ENCODE measurements around the gene SH3PXD2A.

Gene SH3PXD2A

DNA sequence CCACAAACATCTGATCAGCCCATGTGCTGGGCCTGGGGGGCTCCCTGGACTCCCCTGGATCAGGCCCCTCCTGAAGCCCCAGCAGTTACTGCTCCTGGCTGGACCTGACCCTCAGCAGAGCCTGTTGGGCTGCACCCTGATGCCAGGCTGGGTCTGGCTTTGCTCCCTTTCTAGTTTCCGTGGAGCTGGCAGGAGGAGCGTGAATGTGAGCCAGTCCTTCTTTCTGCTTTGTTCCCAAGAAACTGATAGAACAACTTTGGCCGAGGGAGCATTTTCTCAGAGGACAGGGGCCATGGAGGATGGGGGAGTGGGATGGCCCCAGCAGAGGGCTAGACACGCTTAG lies 233.6 kb downstream of the SH3PXD2A start:
- DNase-seq (ENCODE audit: insufficient read length) = no peak
- no peak for FAIRE-seq
- no peak for TF ChIP-seq TAF1 (IDR thresholded peaks at IDR 0.05; ENCODE audit: borderline replicate concordance, low read depth, low read length)
- TF ChIP-seq POLR2A (IDR thresholded peaks at IDR 0.05; ENCODE audit: low read depth, low read length) = no peak
- TF ChIP-seq POLR2AphosphoS5 (IDR thresholded peaks at IDR 0.05; ENCODE audit: low read depth, low read length) = no peak

GRCh38 chr10:103620891-103621782 lies 234.2 kb downstream of the SH3PXD2A start:
- FAIRE-seq (no peak), DNase-seq (ENCODE audit: insufficient read length) (no peak)
- no peak for TF ChIP-seq TAF1 (IDR thresholded peaks at IDR 0.05; ENCODE audit: borderline replicate concordance, low read depth, low read length)
- TF ChIP-seq POLR2A (IDR thresholded peaks at IDR 0.05; ENCODE audit: low read depth, low read length) = no peak
- no peak for TF ChIP-seq POLR2AphosphoS5 (IDR thresholded peaks at IDR 0.05; ENCODE audit: low read depth, low read length)

DNA sequence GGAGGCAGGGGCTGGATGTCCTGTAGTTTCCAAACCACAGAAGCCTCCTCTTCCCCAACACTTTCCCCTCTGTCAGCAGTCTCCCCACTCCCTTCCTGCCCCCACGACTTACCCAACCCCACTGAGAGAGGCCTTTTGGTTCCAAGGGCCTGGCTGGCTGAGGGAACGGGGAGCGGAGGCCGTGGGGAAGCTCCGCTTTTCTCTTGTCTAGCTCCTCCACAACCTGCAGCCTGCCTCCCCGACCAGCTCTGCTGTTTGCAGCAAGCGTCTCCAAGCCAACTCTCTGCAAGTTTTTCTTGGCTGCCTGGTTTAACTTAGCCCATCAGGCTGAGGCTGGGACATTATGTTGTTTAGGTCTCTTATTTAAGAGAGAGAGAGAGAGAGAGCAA lies 235.0 kb downstream of the SH3PXD2A start:
- DNase-seq (ENCODE audit: insufficient read length) (no peak), FAIRE-seq (no peak)
- TF ChIP-seq TAF1 (IDR thresholded peaks at IDR 0.05; ENCODE audit: borderline replicate concordance, low read depth, low read length) = no peak
- TF ChIP-seq POLR2A (IDR thresholded peaks at IDR 0.05; ENCODE audit: low read depth, low read length) = no peak
- TF ChIP-seq POLR2AphosphoS5 (IDR thresholded peaks at IDR 0.05; ENCODE audit: low read depth, low read length) = no peak

DNA sequence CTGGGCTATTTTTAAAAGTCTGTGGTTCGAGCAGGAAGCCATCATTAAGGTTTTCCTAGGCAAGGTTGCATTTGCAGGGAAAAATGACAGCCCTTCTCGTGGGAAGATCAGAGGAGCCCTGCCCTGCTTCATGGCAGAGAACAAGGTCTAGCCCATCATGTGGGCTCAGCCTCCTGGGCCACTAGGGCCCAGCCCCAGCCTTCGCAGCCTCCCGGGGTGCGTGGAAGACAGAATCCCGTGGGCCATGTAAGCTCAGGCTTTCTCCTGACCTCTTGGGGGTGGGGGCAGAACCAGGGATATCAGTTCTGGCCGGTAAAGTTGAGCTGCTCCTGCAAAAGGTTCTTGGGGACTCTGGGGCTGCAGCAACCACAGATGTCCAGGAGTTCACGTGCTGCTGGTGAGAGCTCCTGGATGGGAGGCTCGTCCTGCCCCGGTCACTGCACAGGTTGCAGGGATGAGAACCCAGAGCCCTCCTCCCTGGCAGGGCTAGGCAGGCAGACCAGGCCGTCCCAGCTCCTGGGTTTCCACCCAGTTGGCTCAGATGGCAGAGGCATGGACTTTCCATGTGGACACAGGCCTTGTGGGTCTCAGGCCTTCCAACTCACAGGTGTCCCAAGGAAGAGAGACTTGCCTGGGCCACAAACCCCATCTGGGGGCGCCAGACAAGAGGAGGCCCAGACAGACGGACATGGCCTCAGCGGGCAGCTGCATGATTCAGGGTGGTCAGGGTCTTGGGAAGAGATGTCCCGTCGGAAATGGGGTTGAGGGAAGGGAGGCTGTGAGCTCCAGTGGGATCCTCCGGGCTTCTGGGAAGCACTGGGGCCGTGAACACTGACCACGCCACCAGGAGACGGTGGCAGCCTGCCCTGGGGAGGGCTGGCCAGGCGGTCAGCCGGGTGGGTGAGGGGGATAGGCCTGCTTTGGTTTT lies 235.7 kb downstream of the SH3PXD2A start:
- no peak for TF ChIP-seq POLR2A (IDR thresholded peaks at IDR 0.05; ENCODE audit: low read depth, low read length)
- TF ChIP-seq TAF1 (IDR thresholded peaks at IDR 0.05; ENCODE audit: borderline replicate concordance, low read depth, low read length) = no peak
- FAIRE-seq = no peak
- no peak for DNase-seq (ENCODE audit: insufficient read length)

DNA sequence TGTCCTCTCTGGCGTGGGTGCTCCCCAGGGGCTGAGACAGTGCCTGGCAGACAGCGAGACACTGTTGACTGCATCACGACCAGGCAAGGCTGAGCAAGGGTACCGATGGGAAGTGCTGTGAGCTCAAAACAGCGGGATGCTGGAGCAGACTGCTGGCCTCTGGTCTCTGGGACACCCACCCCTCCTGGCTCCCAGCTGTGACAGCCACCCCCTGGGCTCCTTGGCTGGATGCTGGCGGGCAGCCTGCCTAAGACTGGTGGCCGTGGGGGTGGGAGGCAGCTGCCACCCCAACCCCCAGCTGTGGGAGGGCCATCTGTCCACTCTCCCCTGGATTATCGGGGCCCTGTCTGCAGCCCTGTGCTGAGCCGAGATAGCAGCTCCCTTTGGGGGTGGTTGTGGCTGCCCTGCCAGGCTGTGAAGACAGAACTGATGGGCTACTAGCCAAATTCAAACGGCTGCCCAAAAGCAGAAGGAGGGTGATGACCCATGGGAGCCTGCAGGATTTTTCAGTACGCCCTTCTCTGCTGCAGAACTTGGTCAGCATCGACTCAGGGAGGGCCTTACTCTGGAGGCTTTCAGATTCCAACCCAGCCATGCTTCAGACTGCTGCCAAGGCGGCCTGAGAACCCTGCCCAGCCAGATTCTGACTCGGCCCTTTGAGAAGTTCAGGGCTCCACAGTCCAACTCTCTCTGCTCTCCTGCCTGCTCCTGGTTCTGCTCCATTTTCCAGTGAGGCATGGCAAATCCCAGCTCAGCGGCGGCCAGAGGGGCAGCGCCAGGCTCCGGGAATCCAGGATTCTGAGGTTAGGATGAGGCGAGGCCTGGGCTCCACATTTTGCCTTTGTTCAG lies 236.6 kb downstream of the SH3PXD2A start:
- DNase-seq (ENCODE audit: insufficient read length) (no peak), FAIRE-seq (no peak)
- TF ChIP-seq TAF1 (IDR thresholded peaks at IDR 0.05; ENCODE audit: borderline replicate concordance, low read depth, low read length) (no peak), POLR2AphosphoS5 (IDR thresholded peaks at IDR 0.05; ENCODE audit: low read depth, low read length) (no peak), POLR2A (IDR thresholded peaks at IDR 0.05; ENCODE audit: low read depth, low read length) (no peak)

DNA sequence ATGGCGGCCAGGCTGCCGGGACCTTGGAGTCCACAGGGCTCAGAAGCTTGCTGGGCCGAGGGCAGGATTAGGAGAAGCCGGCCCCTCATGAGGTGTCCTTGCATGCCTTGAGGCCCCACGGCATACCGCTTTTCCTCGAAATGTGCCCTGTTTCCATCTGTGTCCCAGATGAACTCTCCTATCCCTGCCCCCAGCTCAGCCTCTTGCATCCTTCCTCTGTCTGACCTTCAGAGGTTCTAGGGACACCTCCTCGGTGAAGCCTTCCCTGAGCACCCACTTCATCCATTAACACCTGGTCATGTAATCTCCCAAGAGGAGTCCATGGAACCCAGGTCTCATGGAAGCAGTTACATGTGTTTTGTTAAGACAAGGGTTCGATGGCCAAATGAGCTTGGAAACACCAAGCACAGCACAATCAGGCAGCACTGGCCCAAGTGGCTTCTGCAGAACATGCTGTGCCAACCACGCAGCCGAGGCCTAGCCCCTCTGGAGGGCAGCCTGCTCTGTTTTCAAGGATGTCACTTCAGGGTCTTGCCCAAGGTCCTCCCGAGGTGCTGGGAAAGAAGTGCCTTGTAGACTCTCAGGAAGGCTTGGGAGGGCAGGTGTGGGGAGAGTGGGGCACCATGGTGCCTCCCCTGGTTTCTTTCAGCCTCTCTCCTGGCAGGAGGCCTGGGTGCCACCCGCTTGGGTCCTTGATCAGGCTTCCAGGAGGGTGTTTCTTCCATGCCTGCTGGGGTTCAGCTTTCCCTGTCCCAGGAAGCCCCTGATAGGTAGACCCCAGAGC lies 237.6 kb downstream of the SH3PXD2A start:
- no peak for FAIRE-seq
- TF ChIP-seq POLR2A (IDR thresholded peaks at IDR 0.05; ENCODE audit: low read depth, low read length) (no peak), POLR2AphosphoS5 (IDR thresholded peaks at IDR 0.05; ENCODE audit: low read depth, low read length) (no peak), TAF1 (IDR thresholded peaks at IDR 0.05; ENCODE audit: borderline replicate concordance, low read depth, low read length) (no peak)
- DNase-seq (ENCODE audit: insufficient read length) = no peak

GRCh38 chr10:103616705-103617601 lies 238.4 kb downstream of the SH3PXD2A start:
- FAIRE-seq = no peak
- DNase-seq (ENCODE audit: insufficient read length) = no peak
- TF ChIP-seq POLR2A (IDR thresholded peaks at IDR 0.05; ENCODE audit: low read depth, low read length) = no peak
- no peak for TF ChIP-seq TAF1 (IDR thresholded peaks at IDR 0.05; ENCODE audit: borderline replicate concordance, low read depth, low read length)
- no peak for TF ChIP-seq POLR2AphosphoS5 (IDR thresholded peaks at IDR 0.05; ENCODE audit: low read depth, low read length)

- DNase-seq (ENCODE audit: insufficient read length) = no peak
- no peak for TF ChIP-seq POLR2AphosphoS5 (IDR thresholded peaks at IDR 0.05; ENCODE audit: low read depth, low read length)
- no peak for TF ChIP-seq POLR2A (IDR thresholded peaks at IDR 0.05; ENCODE audit: low read depth, low read length)
- TF ChIP-seq TAF1 (IDR thresholded peaks at IDR 0.05; ENCODE audit: borderline replicate concordance, low read depth, low read length) = no peak
- FAIRE-seq = no peak
These were observed 240.8 kb downstream of the SH3PXD2A start for GRCh38 chr10:103614306-103615158.

- DNase-seq (ENCODE audit: insufficient read length) = no peak
- no peak for FAIRE-seq
- TF ChIP-seq POLR2AphosphoS5 (IDR thresholded peaks at IDR 0.05; ENCODE audit: low read depth, low read length) = no peak
- no peak for TF ChIP-seq POLR2A (IDR thresholded peaks at IDR 0.05; ENCODE audit: low read depth, low read length)
- no peak for TF ChIP-seq TAF1 (IDR thresholded peaks at IDR 0.05; ENCODE audit: borderline replicate concordance, low read depth, low read length)
These were observed 241.8 kb downstream of the SH3PXD2A start for GRCh38 chr10:103613616-103614015.
